HEK293T (cell line): ENCODE data around the gene NDRG3.

Experiments used
- CTCF ChIA-PET: fragments of 350-600 bp; formaldehyde crosslinking; extraction: SDS; loops from one replicate; lab custom pipeline; 2021; ENCODE audit warnings: antibody characterized with exemption, inconsistent platforms; lab: Yijun Ruan, JAX
- POLR2A ChIA-PET: fragments of 350-600 bp; formaldehyde crosslinking; extraction: SDS; loops from one replicate; lab custom pipeline; 2020; ENCODE audit warnings: antibody characterized with exemption, inconsistent platforms; lab: Yijun Ruan, JAX
- DNase-seq: peaks from one replicate; pipeline ENCODE4 v3.0.0; 2012; ENCODE audit warnings: mixed read lengths; ENCODE audit errors: extremely low spot score
- ARNT ChIP-seq: fragments of 450-650 bp; IDR thresholded peaks from 2 replicates; pipeline ENCODE4 v1.6.1; 2017; ENCODE audit warnings: mild to moderate bottlenecking
- BHLHE40 ChIP-seq: fragments of 450-650 bp; IDR thresholded peaks from 2 replicates; pipeline ENCODE4 v1.6.1; 2016; ENCODE audit warnings: mild to moderate bottlenecking, moderate library complexity, borderline replicate concordance
- CTBP1 ChIP-seq: fragments of 450-650 bp; IDR thresholded peaks from 2 replicates; pipeline ENCODE4 v1.6.1; 2016; ENCODE audit warnings: borderline replicate concordance
- ELF4 ChIP-seq: fragments of 450-650 bp; IDR thresholded peaks from 2 replicates; pipeline ENCODE4 v1.6.1; 2017; ENCODE audit warnings: antibody characterized with exemption
- FOXA1 ChIP-seq: fragments of 450-650 bp; IDR thresholded peaks from 2 replicates; pipeline ENCODE4 v1.6.1; 2016; ENCODE audit warnings: mild to moderate bottlenecking
- FOXK2 ChIP-seq: fragments of 450-650 bp; IDR thresholded peaks from 2 replicates; pipeline ENCODE4 v1.6.1; 2016; ENCODE audit warnings: mild to moderate bottlenecking
- FOXM1 ChIP-seq: fragments of 450-650 bp; IDR thresholded peaks from 2 replicates; pipeline ENCODE4 v1.6.1; 2017; ENCODE audit warnings: mild to moderate bottlenecking, borderline replicate concordance
- HDGF ChIP-seq: fragments of 450-650 bp; IDR thresholded peaks from 2 replicates; pipeline ENCODE4 v1.6.1; 2017; ENCODE audit warnings: antibody characterized with exemption, borderline replicate concordance
- L3MBTL2 ChIP-seq: fragments of 450-650 bp; conservative IDR thresholded peaks from 2 replicates; pipeline ENCODE4 v1.6.1; 2016; ENCODE audit warnings: mild to moderate bottlenecking
- LEF1 ChIP-seq: fragments of 450-650 bp; IDR thresholded peaks from 2 replicates; pipeline ENCODE4 v1.6.1; 2017; ENCODE audit warnings: mild to moderate bottlenecking, borderline replicate concordance
- NFRKB ChIP-seq: fragments of 450-650 bp; IDR thresholded peaks from 2 replicates; pipeline ENCODE4 v1.6.1; 2016; ENCODE audit warnings: mild to moderate bottlenecking, moderate library complexity
- SP1 ChIP-seq: fragments of 450-650 bp; IDR thresholded peaks from 2 replicates; pipeline ENCODE4 v1.6.1; 2017
- SUZ12 ChIP-seq: fragments of 450-650 bp; IDR thresholded peaks from 2 replicates; pipeline ENCODE4 v1.6.1; 2016; ENCODE audit warnings: mild to moderate bottlenecking
- TARDBP ChIP-seq: fragments of 450-650 bp; IDR thresholded peaks from 2 replicates; pipeline ENCODE4 v1.6.1; 2016
- ZNF384 ChIP-seq: fragments of 450-650 bp; IDR thresholded peaks from 2 replicates; pipeline ENCODE4 v1.6.1; 2016
- TF ChIP-seq, protein P1 (sequence below): fragments of 450-650 bp; IDR thresholded peaks from 2 replicates; pipeline ENCODE4 v1.6.1; 2016

The NDRG3 gene

DNA sequence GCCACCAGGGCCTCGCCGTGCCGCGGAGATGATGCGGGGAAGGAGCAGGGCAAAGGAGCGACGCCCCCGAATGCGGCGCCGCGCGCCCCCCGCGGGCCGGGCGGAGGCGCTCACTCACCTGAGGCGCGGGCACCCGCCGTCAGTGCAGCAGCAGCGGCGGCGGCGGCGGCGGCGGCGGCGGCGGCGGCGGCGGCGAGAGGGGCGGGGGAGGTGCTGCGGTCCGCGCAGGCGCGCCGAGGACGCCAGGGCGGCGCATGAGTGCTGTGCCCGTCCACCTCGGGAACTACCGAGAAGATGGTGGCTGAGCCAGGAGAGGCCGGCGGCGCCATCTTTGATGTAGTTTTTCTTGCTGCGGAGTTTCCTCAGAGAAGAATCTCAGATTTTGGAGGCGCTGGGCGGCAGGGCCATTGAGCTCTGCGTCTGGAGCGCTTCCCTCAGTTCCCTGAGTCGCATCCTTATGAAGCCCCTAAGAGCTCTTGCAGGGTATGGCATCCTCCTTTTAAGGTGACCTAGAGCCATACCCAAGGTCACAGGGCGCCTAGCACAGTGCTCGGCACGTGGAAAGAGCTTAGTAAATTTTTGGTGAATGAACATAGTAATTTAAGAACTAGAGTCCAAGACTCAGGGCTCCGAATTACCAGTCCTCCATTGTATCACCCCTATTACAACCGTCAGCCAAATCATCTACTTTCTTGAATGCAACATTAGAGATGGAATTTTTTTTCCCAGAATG is at the start of gene NDRG3:
Gene NDRG3, minus strand, starts transcription at position 164 of the 733 bp plus-strand sequence. CDS start 24,355 bp downstream, outside the sequence.
- TF ChIP-seq ZNF384 = no peak
- TF ChIP-seq L3MBTL2 = peak; percentile 38; the same call in 1 of the 2 replicates
- no peak for TF ChIP-seq CTBP1
- CTCF ChIA-PET = interaction anchor here (0.7 to 2.8 kb wide), 3 partner anchors 9 to 534 kb away, joined by 4 to 11 read pairs (median 4); no protein-coding TSS in a partner anchor
- peak; percentile 99 for DNase-seq
- POLR2A ChIA-PET = interaction anchor here (0.6 to 1.5 kb wide), 19 partner anchors 9 to 154 kb away, joined by 3 to 21 read pairs (median 4); partner anchors contain the start of gene DSN1

DNA sequence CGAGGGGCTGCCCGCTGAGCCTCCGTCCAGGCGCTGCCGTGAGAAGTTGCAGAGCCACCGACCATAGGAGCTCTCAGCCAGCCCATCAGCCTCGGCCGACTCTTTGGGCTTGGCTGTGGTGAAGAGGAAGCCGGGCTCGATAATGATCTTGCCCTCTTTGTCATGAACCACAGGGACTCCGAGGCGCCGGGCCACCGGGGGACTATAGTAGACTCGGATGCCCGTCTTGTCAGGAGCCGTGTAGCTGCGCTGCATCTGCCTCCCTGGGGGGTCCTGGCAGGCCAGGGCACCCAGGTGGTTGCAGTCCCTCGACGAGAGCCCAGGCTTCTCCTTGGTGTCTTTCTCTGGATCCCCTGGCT is 48.2 kb upstream of the NDRG3 start:
- CTCF ChIA-PET = no interaction called here
- no peak for DNase-seq
- POLR2A ChIA-PET = no interaction called here

DNA sequence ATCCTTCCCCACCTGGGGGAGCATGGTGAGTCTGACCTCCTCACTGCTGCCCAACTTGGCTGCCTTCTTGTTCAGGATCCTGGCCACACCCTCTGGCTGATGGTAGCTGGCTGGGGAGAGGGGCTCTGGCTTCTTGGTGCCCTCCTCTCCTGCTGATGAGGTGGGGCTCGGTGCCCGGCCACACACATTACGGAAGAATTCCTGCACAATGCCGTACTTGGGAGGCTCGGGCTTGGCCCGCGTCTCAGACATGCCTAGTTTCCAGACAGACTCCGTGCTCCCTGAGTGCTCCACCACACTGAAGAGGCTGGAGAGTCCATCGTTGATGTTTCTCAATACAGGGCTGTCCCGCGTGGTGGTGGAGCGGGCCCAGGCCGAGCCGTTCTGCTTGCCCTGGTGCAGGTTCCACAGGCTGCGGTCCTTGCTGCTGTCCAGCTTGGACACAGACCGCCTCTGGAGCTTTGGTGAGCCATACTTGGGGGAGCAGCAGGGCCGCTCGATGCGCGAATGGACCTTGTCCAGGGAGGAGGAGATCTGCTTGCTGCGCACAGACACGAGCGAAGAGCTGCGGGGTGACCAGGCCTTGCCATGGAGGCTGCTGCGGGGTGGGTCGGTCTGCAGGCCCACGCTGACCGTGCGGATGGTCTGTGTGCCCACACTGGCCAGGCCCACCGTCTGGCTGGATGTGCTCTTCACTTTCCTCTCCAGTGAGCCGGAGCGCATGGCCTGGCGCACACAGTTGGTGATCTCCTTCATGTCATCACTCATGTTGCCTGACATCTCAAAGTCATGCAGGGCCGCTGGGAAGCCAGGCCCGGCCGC is 47.6 kb upstream of the NDRG3 start:
- TF ChIP-seq SP1 (no peak), FOXA1 (no peak), ELF4 (no peak)
- CTCF ChIA-PET = interaction anchor here (0.5 kb wide), 1 partner anchor 8 kb away, joined by 3 read pairs; no protein-coding TSS in a partner anchor

More for the DNA sequence above, 48.2 kb upstream of the NDRG3 start:
- TF ChIP-seq SP1 (no peak), BHLHE40 (no peak), FOXA1 (no peak), LEF1 (no peak), NFRKB (no peak), ARNT (no peak), CTBP1 (no peak)
- TF ChIP-seq, protein P1, sequence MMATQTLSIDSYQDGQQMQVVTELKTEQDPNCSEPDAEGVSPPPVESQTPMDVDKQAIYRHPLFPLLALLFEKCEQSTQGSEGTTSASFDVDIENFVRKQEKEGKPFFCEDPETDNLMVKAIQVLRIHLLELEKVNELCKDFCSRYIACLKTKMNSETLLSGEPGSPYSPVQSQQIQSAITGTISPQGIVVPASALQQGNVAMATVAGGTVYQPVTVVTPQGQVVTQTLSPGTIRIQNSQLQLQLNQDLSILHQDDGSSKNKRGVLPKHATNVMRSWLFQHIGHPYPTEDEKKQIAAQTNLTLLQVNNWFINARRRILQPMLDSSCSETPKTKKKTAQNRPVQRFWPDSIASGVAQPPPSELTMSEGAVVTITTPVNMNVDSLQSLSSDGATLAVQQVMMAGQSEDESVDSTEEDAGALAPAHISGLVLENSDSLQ = no peak

DNA sequence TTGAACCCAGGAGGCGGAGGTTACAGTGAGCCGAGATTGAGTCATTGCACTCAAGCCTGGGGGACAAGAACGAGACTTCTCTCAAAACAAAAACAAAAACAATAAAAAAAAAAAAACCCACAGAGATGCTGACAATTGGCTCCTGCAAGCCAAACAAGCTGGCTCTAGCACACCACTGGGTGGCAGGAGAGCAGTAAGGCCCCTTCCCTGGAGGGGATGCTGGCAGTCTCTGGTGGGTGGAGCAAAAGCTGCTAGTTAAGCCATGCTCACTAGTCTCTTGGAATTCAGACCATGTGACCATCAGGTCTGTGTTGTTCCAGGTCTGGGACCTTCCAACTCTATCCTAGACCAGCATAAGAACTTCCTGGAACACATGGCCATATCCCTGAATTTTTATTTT is 46.5 kb upstream of the NDRG3 start:
- CTCF ChIA-PET = interaction anchor here (0.7 to 1.8 kb wide), 2 partner anchors 16 to 71 kb away, joined by 5 to 7 read pairs; a partner anchor contains a TSS
- peak; percentile 67 for TF ChIP-seq ZNF384
- TF ChIP-seq, protein P1 = no peak
- peak; percentile 70 for DNase-seq
- POLR2A ChIA-PET = no interaction called here

More for the DNA sequence above, 47.6 kb upstream of the NDRG3 start:
- POLR2A ChIA-PET = no interaction called here
- DNase-seq = no peak

DNA sequence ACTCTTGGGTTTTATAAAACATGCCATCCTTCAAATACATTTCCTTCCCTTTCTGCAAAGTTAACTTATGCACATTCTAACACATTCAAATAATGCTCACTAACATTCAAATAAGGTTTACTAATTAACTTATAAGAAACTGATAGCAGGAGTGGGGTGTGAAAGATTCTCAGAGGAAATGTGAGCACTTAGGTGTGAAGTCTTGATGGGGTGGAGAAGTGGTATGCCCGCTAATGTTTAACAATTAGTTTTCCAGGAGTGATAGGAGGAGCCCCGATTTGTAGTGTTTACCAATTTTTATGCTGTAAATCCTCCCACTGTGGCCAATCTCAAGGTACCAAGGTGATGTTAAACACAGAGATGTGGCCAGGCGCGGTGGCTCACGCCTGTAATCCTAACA is 46.0 kb upstream of the NDRG3 start:
- CTCF ChIA-PET = interaction anchor here (1.8 kb wide), 1 partner anchor 17 kb away, joined by 7 read pairs; no protein-coding TSS in a partner anchor
- POLR2A ChIA-PET = no interaction called here
- no peak for TF ChIP-seq ZNF384
- no peak for TF ChIP-seq NFRKB
- TF ChIP-seq FOXM1 = no peak
- TF ChIP-seq SUZ12 = no peak
- no peak for TF ChIP-seq SP1
- TF ChIP-seq FOXK2 = no peak
- TF ChIP-seq FOXA1 = no peak
- no peak for TF ChIP-seq BHLHE40
- no peak for TF ChIP-seq LEF1
- no peak for TF ChIP-seq ELF4
- TF ChIP-seq, protein P1 = no peak
- no peak for DNase-seq

DNA sequence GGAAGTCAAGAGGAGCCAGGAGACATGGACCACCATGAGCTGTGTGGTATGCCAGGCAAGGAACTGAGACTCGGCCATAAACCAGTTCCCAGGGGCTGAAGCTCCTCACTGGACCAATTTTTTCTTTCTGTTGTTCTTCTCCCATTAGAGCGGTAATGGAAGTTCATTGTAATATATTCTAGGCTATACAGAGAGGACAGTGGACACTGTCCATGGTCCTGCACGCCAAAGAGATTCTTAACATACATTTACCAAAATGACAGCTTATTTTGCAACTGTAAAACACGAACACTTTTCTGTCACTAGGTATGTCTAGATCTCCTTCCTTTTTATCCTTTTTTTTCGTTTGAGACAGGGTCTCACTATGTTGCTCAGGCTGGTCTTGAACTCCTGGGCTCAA is 40.8 kb upstream of the NDRG3 start:
- POLR2A ChIA-PET = interaction anchor here (0.9 kb wide), 1 partner anchor 18 kb away, joined by 3 read pairs; no protein-coding TSS in a partner anchor
- no peak for DNase-seq
- TF ChIP-seq ZNF384 = no peak
- TF ChIP-seq, protein P1 = no peak
- TF ChIP-seq NFRKB = no peak
- no peak for TF ChIP-seq CTBP1
- TF ChIP-seq FOXM1 = no peak
- TF ChIP-seq ELF4 = no peak
- TF ChIP-seq ARNT = no peak
- TF ChIP-seq SP1 = no peak
- TF ChIP-seq FOXK2 = no peak
- TF ChIP-seq HDGF = no peak
- TF ChIP-seq BHLHE40 = no peak
- no peak for TF ChIP-seq SUZ12
- TF ChIP-seq LEF1 = no peak
- TF ChIP-seq L3MBTL2 = no peak
- TF ChIP-seq FOXA1 = no peak
- TF ChIP-seq TARDBP = no peak

More for the DNA sequence above, 40.8 kb upstream of the NDRG3 start:
- CTCF ChIA-PET = interaction anchor here (2.4 kb wide), 1 partner anchor 22 kb away, joined by 7 read pairs; no protein-coding TSS in a partner anchor
